HEK293T (cell line): ENCODE data around the gene ARMC8.

Experiments used
- BHLHE40 ChIP-seq: fragments of 450-650 bp; IDR thresholded peaks from 2 replicates; pipeline ENCODE4 v1.6.1; 2016; ENCODE audit warnings: mild to moderate bottlenecking, moderate library complexity, borderline replicate concordance
- FOXA1 ChIP-seq: fragments of 450-650 bp; IDR thresholded peaks from 2 replicates; pipeline ENCODE4 v1.6.1; 2016; ENCODE audit warnings: mild to moderate bottlenecking
- SP1 ChIP-seq: fragments of 450-650 bp; IDR thresholded peaks from 2 replicates; pipeline ENCODE4 v1.6.1; 2017
- ZNF384 ChIP-seq: fragments of 450-650 bp; IDR thresholded peaks from 2 replicates; pipeline ENCODE4 v1.6.1; 2016

GRCh38 chr3:138245026-138245425, 57.9 kb downstream of the ARMC8 start:
- no peak for TF ChIP-seq ZNF384
- TF ChIP-seq FOXA1, result no peak
- no peak for TF ChIP-seq BHLHE40
- no peak for TF ChIP-seq SP1
